Activated CD8-positive, alpha-beta T cell treated with anti-CD3 and anti-CD28 coated beads for 36 hours (primary cell): ENCODE measurements around the gene RSRP1. TPM values are rescaled to one million over a fixed set of nuclear protein-coding genes. Genes with fewer than 3 reads are reported as not detected.
A peak's percentile ranks its signal among the peaks of the same experiment; 100 is the strongest.

ENCODE experiments used
- ATAC-seq: fragments of 200-7000 bp; cut with Tn5 transposase; one replicate; pipeline ENCODE4 v1.10.0; 2021; ENCODE audit warnings: mild to moderate bottlenecking, moderate library complexity
- CTCF ChIA-PET: fragments of 350-600 bp; sonication (Branson Sonifier 250); formaldehyde crosslinking; loops from one replicate; lab custom pipeline; 2021; ENCODE audit warnings: antibody characterized with exemption; lab: Charles Lee
- POLR2A ChIA-PET: fragments of 350-600 bp; sonication (Branson Sonifier 250); formaldehyde crosslinking; loops from one replicate; lab custom pipeline; 2021; ENCODE audit warnings: antibody characterized with exemption; lab: Charles Lee
- DNase-seq: peaks from one replicate; pipeline ENCODE4 v3.0.0-alpha.2; 2020
- H3K27ac Mint-ChIP-seq: one replicate; pipeline ENCODE4 v1.8.0; 2021; ENCODE audit warnings: mild to moderate bottlenecking, mixed read lengths
- H3K27me3 Mint-ChIP-seq: one replicate; pipeline ENCODE4 v1.8.0; 2021; ENCODE audit warnings: mixed read lengths
- H3K36me3 Mint-ChIP-seq: one replicate; pipeline ENCODE4 v1.8.0; 2021; ENCODE audit warnings: low read depth, mixed read lengths
- H3K4me1 Mint-ChIP-seq: one replicate; pipeline ENCODE4 v1.8.0; 2021; ENCODE audit warnings: low read depth, mixed read lengths
- H3K4me3 Mint-ChIP-seq: one replicate; pipeline ENCODE4 v1.8.0; 2021; ENCODE audit warnings: mild to moderate bottlenecking, moderate library complexity, mixed read lengths
- H3K9me3 Mint-ChIP-seq: one replicate; pipeline ENCODE4 v1.8.0; 2021; ENCODE audit warnings: mixed read lengths
- CTCF ChIP-seq: fragments of 200-600 bp; IDR thresholded peaks from one replicate; pipeline ENCODE4 v1.8.0; 2022; ENCODE audit warnings: antibody characterized with exemption, mild to moderate bottlenecking
- intact Hi-C: fragments of 100-400 bp; cut with micrococcal nuclease; formaldehyde crosslinking; loops from one replicate; pipeline ENCODE4 v1.10.0; 2022
- total RNA-seq, 2 experiments: library from RNA; stranded (reverse); gene quantifications; one replicate each; pipeline ENCODE4 v1.2.3, GENCODE V29; 2021

RSRP1 gene
- total RNA-seq, 2 experiments from 2014 or later: 124 to 139 TPM

GRCh38 chr1:25199819-25200620 lies 47.2 kb downstream of the RSRP1 start:
- Mint-ChIP-seq H3K9me3 (no peaks in the 10 kb centered on the region), H3K4me1 (peaks cover 12% of the 10 kb centered on the region), H3K27me3 (no peaks in the 10 kb centered on the region), H3K4me3 (no peak overlapping the region), H3K27ac (no peak overlapping the region), H3K36me3 (no peaks in the 10 kb centered on the region)
- POLR2A ChIA-PET: no interaction called here
- intact Hi-C loops: loop anchor here (5.0 kb wide), 1 partner anchor 353 kb away; no protein-coding TSS in a partner anchor
- CTCF ChIA-PET: interaction anchor here (1.3 to 1.7 kb wide), 3 partner anchors 51 to 352 kb away, joined by 3 to 12 read pairs (median 3); no protein-coding TSS in a partner anchor
- no peak for TF ChIP-seq CTCF
- ATAC-seq (no peak), DNase-seq (no peak)

GRCh38 chr1:25198663-25199252 lies 48.5 kb downstream of the RSRP1 start:
- peak overlapping the region; percentile 18 for H3K27ac Mint-ChIP-seq
- ATAC-seq (peak; percentile 81), DNase-seq (peak; percentile 42)
- no peaks in the 10 kb centered on the region for H3K9me3 Mint-ChIP-seq
- peaks cover 12% of the 10 kb centered on the region for H3K4me1 Mint-ChIP-seq
- ChIA-PET POLR2A (no interaction called here), CTCF (interaction anchor here (0.6 to 1.7 kb wide), 5 partner anchors 12 to 368 kb away, joined by 3 to 12 read pairs (median 3); no protein-coding TSS in a partner anchor)
- intact Hi-C loops: no loop called here
- peak; percentile 30 for TF ChIP-seq CTCF
- no peaks in the 10 kb centered on the region for H3K36me3 Mint-ChIP-seq
- peak overlapping the region; percentile 1 for H3K4me3 Mint-ChIP-seq
- H3K27me3 Mint-ChIP-seq: no peaks in the 10 kb centered on the region

GRCh38 chr1:25197982-25198662 lies 49.1 kb downstream of the RSRP1 start:
- DNase-seq: peak; percentile 57
- intact Hi-C loops: no loop called here
- CTCF ChIA-PET: interaction anchor here (0.6 to 1.7 kb wide), 6 partner anchors 13 to 368 kb away, joined by 3 to 12 read pairs (median 3); no protein-coding TSS in a partner anchor
- POLR2A ChIA-PET: interaction anchor here (0.6 kb wide), 1 partner anchor 21 kb away, joined by 3 read pairs; no protein-coding TSS in a partner anchor
- no peak for TF ChIP-seq CTCF
- Mint-ChIP-seq H3K27me3 (peaks cover 2% of the 10 kb centered on the region), H3K27ac (peak overlapping the region; percentile 18), H3K4me1 (peaks cover 12% of the 10 kb centered on the region), H3K4me3 (peak overlapping the region; percentile 1), H3K36me3 (no peaks in the 10 kb centered on the region), H3K9me3 (no peaks in the 10 kb centered on the region)
- ATAC-seq: peak; percentile 78

GRCh38 chr1:25197235-25197975 lies 49.8 kb downstream of the RSRP1 start:
- H3K9me3 Mint-ChIP-seq: no peaks in the 10 kb centered on the region
- POLR2A ChIA-PET: interaction anchor here (0.6 kb wide), 1 partner anchor 22 kb away, joined by 3 read pairs; no protein-coding TSS in a partner anchor
- intact Hi-C loops: no loop called here
- ATAC-seq (no peak), DNase-seq (no peak)
- no peaks in the 10 kb centered on the region for H3K36me3 Mint-ChIP-seq
- CTCF ChIA-PET: interaction anchor here (0.9 to 1.2 kb wide), 2 partner anchors 48 to 348 kb away, joined by 3 read pairs; no protein-coding TSS in a partner anchor
- peaks cover 12% of the 10 kb centered on the region for H3K4me1 Mint-ChIP-seq
- H3K27ac Mint-ChIP-seq: no peak overlapping the region
- TF ChIP-seq CTCF: no peak
- peaks cover 2% of the 10 kb centered on the region for H3K27me3 Mint-ChIP-seq
- no peak overlapping the region for H3K4me3 Mint-ChIP-seq
